Left lung (tissue), 10 donors: ENCODE results near the gene APPL2. TPM values are rescaled to one million over a fixed set of nuclear protein-coding genes. Genes with fewer than 3 reads are reported as not detected.

Experiments used
- ATAC-seq: fragments of 200-7000 bp; cut with Tn5 transposase; one replicate; pipeline ENCODE4 v1.9.1; 2020; ENCODE audit warnings: moderate library complexity
- DNase-seq, 4 donors: peaks; one replicate each; pipeline ENCODE4 v3.0.0-alpha.2; 2013 to 2020
- H3K27ac ChIP-seq, 2 donors: fragments of 200-600 bp; sonication (generic) in 1 of 2; one replicate each; pipeline versions ENCODE4 v1.5.0 to v1.8.0; 2020 to 2021
- H3K27me3 ChIP-seq, 2 donors: fragments of 200-600 bp; sonication (generic) in 1 of 2; one replicate each; pipeline versions ENCODE4 v1.5.0 to v1.8.0; 2020 to 2021
- H3K36me3 ChIP-seq, 2 donors: fragments of 200-600 bp; sonication (generic) in 1 of 2; one replicate each; pipeline versions ENCODE4 v1.5.0 to v1.8.0; 2020 to 2021
- H3K4me1 ChIP-seq, 2 donors: fragments of 200-600 bp; one replicate each; pipeline ENCODE4 v1.8.0; 2021
- H3K4me3 ChIP-seq, 2 donors: fragments of 200-600 bp; sonication (generic) in 1 of 2; one replicate each; pipeline versions ENCODE4 v1.5.0 to v1.8.0; 2020 to 2021; ENCODE audit warnings: mild to moderate bottlenecking in 1 of 2
- H3K9me3 ChIP-seq, 2 donors: fragments of 200-600 bp; sonication (generic) in 1 of 2; one replicate each; pipeline versions ENCODE4 v1.5.0 to v1.8.0; 2020 to 2021
- intact Hi-C, 2 donors: fragments of 100-400 bp; cut with DNase I; formaldehyde crosslinking; loops; one replicate each; pipeline versions ENCODE4 v1.11.2 to v1.14.2; 2022
- polyA plus RNA-seq, 6 donors: library from polyadenylated mRNA; unstranded; fragments of 120-200 nt; gene quantifications; one replicate each; pipeline ENCODE4 v1.2.1, GENCODE V29; 2013; ENCODE audit not compliant: insufficient read length in 6 of 6
- total RNA-seq, 2 donors: library from RNA; stranded (reverse); fragmentation: NEBNext Ultra II Directional; extraction: Animal tissue kit (Norgen Biotek cat#: 25700); gene quantifications; one replicate each; pipeline ENCODE4 v1.2.1, GENCODE V29; 2021
- TF ChIP-seq, protein P1 (sequence below), 2 donors: fragments of 200-600 bp; sonication (generic) in 1 of 2; IDR thresholded peaks; one replicate each; pipeline versions ENCODE4 v1.5.0 to v1.8.0; 2021; ENCODE audit warnings: antibody characterized with exemption in 2 of 2
- donor health status: DM: no; HTN: yes; CAD: no.
- donor health status: DM: no; HTN: no; CAD: no.

The APPL2 gene
- total and polyA plus RNA-seq, 8 donors = 27.8 to 101 (median 75.7) TPM

DNA sequence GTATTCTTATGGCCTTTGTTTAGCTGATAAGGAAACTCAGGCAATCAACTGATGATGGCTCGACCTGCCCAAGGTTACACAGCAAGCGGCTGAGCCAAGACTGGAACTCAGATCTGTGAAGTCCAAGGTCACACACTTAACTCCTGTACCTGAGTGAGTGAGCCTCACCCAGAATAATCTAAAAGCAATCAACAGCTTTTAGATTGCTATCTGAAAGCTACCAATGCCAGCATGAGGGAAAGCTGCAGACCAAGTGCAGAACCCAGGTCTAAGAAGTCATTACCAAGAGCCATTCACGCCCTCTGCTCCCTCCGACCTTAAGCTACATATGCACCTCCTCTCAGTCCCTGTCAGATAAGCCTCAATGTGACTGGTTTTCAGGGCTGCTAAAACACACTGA lies 12.1 kb downstream of the APPL2 start:
- no peaks in the 10 kb centered on the region for H3K9me3 ChIP-seq
- H3K4me3 ChIP-seq = no peak overlapping the region
- H3K27ac ChIP-seq = peak overlapping the region in 1 of 2 donors; percentile 72
- intact Hi-C loops = no loop called here
- H3K27me3 ChIP-seq = no peaks in the 10 kb centered on the region
- DNase-seq = no peak
- H3K36me3 ChIP-seq = peaks cover 0 to 26% of the 10 kb centered on the region in 2 donors
- ATAC-seq = no peak
- peaks cover 5 to 78% of the 10 kb centered on the region in 2 donors for H3K4me1 ChIP-seq
- TF ChIP-seq, protein P1, sequence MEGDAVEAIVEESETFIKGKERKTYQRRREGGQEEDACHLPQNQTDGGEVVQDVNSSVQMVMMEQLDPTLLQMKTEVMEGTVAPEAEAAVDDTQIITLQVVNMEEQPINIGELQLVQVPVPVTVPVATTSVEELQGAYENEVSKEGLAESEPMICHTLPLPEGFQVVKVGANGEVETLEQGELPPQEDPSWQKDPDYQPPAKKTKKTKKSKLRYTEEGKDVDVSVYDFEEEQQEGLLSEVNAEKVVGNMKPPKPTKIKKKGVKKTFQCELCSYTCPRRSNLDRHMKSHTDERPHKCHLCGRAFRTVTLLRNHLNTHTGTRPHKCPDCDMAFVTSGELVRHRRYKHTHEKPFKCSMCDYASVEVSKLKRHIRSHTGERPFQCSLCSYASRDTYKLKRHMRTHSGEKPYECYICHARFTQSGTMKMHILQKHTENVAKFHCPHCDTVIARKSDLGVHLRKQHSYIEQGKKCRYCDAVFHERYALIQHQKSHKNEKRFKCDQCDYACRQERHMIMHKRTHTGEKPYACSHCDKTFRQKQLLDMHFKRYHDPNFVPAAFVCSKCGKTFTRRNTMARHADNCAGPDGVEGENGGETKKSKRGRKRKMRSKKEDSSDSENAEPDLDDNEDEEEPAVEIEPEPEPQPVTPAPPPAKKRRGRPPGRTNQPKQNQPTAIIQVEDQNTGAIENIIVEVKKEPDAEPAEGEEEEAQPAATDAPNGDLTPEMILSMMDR (IDR thresholded peaks at IDR 0.05) = no peak

DNA sequence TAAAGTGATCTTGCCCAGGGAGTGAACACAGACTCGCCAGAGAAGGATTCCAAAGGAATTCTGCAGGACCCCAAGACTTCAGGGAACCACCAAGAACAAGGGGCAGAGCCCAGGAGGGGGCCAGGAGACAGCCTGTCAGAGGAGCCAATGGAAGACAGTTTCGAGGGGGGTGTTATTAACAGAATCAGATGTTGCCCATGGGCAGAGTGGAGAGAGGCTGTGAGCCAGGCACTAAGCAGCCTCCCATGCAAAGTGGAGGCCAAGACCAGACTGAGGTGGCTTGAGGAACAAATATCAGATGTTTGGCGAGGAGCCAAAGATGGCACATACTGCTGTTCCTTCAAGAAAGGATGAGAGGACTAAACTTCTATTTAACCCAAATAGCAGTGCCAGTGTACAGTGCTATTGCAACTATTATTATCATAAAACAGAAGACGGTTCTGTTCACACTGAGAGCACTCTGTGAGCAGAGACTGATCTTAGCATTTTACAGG lies 12.6 kb downstream of the APPL2 start:
- peaks cover 0 to 23% of the 10 kb centered on the region in 2 donors for H3K36me3 ChIP-seq
- peaks cover 5 to 74% of the 10 kb centered on the region in 2 donors for H3K4me1 ChIP-seq
- H3K27ac ChIP-seq = peak overlapping the region in 1 of 2 donors; percentile 72
- TF ChIP-seq, protein P1 (IDR thresholded peaks at IDR 0.05) = no peak
- intact Hi-C loops = no loop called here
- H3K9me3 ChIP-seq = no peaks in the 10 kb centered on the region
- H3K4me3 ChIP-seq = no peak overlapping the region
- no peak for DNase-seq
- no peaks in the 10 kb centered on the region for H3K27me3 ChIP-seq
- no peak for ATAC-seq

DNA sequence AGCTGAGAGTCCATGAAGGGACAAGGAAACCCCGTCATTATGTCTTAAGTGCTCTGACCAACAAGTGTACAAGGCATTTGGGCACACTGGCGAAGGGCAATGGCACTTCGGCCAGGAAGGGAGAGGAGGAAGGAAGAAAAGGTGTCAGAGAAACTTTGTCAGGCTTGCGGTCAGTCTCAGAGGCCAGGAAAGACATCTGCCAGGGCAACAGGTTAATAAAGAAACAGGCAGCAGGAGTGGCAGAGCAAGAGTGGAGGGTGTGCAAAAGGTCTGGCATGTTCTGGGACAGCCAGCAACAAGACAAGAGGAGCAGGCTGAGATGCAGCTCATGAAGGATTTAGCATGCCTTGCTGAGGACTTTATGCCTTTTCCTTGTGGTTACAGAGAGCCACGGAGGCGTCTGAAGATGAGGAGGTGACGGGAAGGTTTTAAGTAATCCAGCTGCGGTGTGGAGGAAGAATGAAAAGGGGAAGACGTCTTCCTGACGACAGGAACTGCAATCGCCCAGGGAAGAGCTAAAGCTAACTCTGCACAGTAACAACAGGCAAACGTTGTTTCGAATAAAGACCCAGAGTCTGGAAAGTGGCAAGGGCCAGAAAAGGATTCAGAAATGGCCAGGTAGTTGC lies 13.1 kb downstream of the APPL2 start:
- peaks cover 0 to 23% of the 10 kb centered on the region in 2 donors for H3K36me3 ChIP-seq
- TF ChIP-seq, protein P1 (IDR thresholded peaks at IDR 0.05) = no peak
- H3K9me3 ChIP-seq = no peaks in the 10 kb centered on the region
- no peaks in the 10 kb centered on the region for H3K27me3 ChIP-seq
- H3K4me1 ChIP-seq = peaks cover 5 to 68% of the 10 kb centered on the region in 2 donors
- H3K4me3 ChIP-seq = no peak overlapping the region
- no peak for DNase-seq
- H3K27ac ChIP-seq = peak overlapping the region in 1 of 2 donors; percentile 72
- ATAC-seq = no peak
- intact Hi-C loops = no loop called here

DNA sequence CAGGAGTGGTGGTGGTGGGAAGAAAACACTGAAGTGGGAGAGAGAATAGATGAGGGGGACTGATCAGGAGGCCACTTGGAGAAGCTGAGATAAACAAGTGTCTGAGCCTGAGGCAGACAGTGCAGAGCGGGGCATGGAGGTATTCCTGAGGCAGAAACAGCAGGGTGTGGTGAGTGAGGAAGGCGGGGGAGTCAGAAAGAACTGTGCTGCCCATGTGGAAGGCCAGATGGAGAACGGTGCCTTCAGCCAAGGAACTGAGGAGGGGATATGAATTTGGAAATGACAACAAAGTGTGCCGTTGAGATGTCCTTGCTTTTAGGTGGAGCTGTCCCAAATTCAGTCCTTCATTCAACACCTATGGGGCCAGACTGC lies 13.7 kb downstream of the APPL2 start:
- Histone ChIP-seq H3K27me3 (no peaks in the 10 kb centered on the region), H3K9me3 (no peaks in the 10 kb centered on the region), H3K36me3 (peaks cover 0 to 23% of the 10 kb centered on the region in 2 donors), H3K27ac (peak overlapping the region in 1 of 2 donors; percentile 72), H3K4me1 (peaks cover 5 to 66% of the 10 kb centered on the region in 2 donors), H3K4me3 (no peak overlapping the region)
- DNase-seq (no peak), ATAC-seq (no peak)
- TF ChIP-seq, protein P1 (IDR thresholded peaks at IDR 0.05) = no peak
- intact Hi-C loops = no loop called here

DNA sequence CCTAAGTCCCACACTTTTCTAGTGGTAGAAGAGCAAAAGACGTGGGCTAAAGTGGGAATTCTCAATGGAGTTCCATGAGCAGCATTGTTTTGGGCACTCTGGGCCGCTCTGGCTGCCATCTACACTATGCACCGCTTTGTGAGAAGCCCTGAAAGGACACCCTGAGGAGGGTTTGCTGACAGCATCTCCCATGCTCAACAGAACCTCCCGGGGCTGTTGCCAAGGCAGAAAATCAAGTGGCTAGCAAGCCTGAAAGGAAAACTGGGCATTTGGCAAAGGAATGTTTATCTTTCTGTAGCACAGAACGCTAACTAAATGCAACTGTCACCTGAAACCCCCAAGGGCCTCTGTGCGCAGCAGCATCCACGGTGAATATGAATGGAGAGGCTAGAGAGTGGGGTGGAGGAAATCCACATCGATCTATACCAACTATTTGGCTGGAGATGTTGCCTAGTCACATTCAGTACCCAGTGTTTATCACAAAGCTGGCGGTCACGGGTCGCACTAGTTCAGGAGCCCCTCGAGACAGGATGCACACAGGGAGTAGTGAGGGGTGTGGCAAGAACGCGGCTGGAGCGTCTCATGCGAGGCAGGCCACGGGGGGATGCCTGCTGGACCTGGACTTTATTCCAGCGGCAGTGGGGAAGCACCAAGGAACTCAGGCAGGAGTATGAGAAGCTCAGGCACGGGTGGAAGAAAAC lies 14.2 kb downstream of the APPL2 start:
- TF ChIP-seq, protein P1 (IDR thresholded peaks at IDR 0.05) = no peak
- H3K27ac ChIP-seq = peak overlapping the region in 1 of 2 donors; percentile 57
- no peaks in the 10 kb centered on the region for H3K9me3 ChIP-seq
- intact Hi-C loops = no loop called here
- no peak for DNase-seq
- no peaks in the 10 kb centered on the region for H3K27me3 ChIP-seq
- peaks cover 0 to 28% of the 10 kb centered on the region in 2 donors for H3K36me3 ChIP-seq
- no peak for ATAC-seq
- H3K4me3 ChIP-seq = no peak overlapping the region
- peaks cover 5 to 65% of the 10 kb centered on the region in 2 donors for H3K4me1 ChIP-seq
